NCI-H774 (cell line): ENCODE results near the gene R3HDM1.
A peak's percentile ranks its signal among the peaks of the same experiment; 100 is the strongest.
"Not testable (repeated sequence)": the region's sequence is repeated elsewhere in the genome, so short reads cannot be mapped to it uniquely, and the experiment has no call there.

ENCODE experiments used
- DNase-seq: peaks from one replicate; lab custom pipeline; 2025; lab: John Stamatoyannopoulos, UW

The R3HDM1 gene

DNA sequence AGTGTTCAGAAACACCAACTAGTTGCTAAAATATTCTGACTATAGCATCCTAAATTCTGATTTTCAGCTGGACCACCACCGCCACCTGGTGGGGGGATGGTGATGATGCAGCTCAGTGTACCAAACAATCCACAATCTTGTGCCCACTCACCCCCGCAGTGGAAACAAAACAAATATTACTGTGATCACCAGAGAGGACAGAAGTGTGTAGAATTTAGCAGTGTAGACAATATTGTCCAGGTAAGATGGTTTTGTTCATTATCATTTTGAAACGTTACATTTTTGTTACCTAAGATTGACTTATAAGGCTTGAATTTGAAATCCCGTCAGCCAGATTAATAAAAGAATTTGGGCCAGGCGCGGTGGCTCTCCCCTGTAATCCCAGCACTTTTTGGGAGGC lies 178.7 kb downstream of the R3HDM1 start:
- no peak for DNase-seq

DNA sequence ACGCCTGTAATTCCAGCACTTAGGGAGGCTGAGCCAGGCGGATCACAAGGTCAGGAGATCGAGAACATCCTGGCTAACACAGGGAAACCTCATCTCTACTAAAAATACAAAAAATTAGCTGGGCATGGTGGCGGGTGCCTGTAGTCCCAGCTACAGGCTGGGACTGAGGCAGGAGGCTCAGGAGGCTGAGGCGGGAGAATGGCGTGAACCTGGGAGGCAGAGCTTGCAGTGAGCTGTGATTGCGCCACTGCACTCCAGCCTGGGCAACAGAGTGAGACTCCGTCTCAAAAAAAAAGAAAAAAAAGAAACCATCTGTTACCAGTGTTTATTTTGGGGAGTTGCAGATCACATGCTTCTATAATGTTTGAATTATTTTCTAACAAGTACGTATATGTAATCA lies 183.8 kb downstream of the R3HDM1 start:
- DNase-seq: not testable (repeated sequence)

DNA sequence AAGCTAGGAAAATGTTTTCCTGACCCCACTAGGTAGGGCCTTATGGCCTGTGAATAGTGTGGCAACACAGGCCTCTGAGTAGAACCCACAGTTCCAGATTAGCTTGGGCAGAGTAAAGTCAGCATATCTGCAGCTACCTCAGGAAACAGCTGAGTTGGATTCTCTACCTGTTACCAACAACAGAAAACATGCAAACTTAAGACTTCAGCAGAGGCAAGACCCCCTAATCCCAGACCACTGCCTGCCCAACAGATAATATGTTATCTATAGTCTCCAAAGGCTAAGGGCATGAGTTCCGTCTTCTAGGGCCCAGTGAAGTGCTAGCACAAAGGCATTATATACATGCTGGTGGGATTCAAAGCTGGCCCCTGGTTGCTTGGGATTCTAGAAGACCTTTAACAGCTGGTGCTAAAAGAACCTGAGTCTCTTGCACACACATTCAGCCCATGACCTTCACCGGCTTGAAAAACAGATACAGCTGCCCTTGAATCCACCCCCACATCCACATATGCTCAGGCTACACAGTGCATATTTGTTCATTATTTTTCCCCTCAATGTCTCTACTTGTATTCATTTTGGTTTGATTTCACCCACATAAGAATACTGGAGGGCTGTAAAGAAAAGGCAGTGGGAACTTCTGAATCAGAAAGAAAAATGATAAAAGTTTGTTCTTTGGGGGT lies 196.9 kb downstream of the R3HDM1 start:
- no peak for DNase-seq

- no peak for DNase-seq
Observed at GRCh38 chr2:135732561-135732960, 201.3 kb downstream of the R3HDM1 start.

DNA sequence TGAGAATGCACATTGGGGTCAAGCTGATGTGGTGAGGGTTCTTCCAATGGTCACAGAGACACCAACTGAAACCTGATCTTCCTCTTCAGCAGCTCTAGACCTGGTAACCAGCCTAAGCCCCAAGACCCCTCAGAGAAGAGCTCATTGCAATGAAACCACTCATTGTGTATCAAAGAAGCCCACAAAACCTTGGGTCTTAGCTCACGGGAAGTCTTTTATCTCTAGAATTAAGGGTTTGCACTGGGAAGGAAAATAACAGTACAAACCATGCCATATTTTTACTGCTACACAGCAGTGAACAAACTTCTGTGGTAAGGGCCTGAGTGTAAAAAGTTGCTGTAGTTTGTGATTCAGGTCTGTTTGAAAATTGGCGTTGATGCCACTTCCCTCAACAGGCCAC lies 201.8 kb downstream of the R3HDM1 start:
- no peak for DNase-seq

GRCh38 chr2:135736546-135736945 lies 205.3 kb downstream of the R3HDM1 start:
- no peak for DNase-seq

DNA sequence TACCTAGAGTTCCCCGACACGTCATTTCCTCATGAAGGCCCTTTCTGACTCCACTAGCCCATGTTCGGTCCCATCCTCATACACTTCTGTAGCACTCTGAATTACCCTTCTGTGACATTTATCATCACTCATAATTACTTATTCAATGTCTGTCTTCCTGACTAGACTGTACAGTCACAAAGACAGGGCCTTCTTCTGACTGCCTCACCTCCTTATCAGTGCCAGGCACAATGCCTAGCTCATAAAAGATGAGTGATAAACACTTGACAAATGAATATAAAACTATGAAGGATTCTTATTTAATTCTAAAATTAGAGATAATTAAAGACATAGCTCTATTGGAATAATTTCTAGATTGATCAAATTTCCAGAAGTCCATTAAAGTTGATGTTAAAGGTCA lies 208.9 kb downstream of the R3HDM1 start:
- DNase-seq: no peak

- no peak for DNase-seq
Observed at GRCh38 chr2:135741043-135741394, 209.7 kb downstream of the R3HDM1 start.

DNA sequence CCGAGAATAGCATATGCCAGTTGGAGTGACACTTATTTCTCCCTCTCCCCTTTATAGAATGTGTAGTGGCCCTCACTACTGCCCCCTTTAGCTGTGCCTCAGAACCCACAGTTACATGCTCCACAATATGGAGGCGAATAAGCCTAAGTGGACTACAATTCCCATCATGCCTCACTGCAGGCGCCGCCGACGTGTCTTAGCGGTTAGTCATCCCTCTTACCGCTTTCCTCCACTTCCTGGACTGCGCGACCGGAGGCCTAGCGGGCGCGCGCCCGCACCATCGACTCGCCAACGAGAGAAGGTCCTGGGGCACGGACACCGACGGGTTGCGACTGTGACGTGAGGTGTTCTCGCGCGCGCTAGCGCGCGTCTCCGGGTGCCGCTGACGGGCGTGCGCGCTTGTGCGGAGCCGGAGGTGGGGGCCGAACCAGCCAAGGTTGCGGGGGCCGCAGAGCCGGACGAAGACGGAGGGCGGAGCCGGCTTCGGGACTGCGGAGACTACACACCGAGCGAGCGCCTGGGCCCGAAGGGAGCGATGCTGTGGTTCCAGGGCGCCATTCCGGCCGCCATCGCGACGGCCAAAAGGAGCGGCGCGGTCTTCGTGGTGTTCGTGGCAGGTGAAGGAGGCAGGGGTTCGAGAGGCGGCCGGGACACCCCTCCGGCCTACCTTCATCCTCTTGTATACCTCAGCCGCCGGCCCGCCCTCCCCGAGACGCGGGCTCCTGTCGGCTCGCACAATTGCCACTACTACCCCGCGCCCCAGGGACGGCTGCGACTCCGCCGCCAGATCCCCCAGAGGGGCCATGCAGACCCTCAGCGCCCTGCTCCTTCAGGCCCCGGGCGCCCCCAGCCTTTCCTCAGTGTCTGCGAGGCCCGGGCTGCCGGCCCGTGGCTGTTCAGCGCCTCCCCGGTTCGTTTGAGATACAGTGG lies 210.4 kb downstream of the R3HDM1 start, which contains the start of gene UBXN4:
UBXN4 (plus strand) TSS at position 461 of the 930 bp plus-strand sequence; CDS start at position 536, 75 bp downstream.
- DNase-seq: peak; percentile 98

GRCh38 chr2:135742325-135742757 lies 211.1 kb downstream of the R3HDM1 start:
- DNase-seq: peak; percentile 18

- no peak for DNase-seq
Observed at GRCh38 chr2:135743860-135744259, 212.6 kb downstream of the R3HDM1 start.

GRCh38 chr2:135744760-135745314 lies 213.6 kb downstream of the R3HDM1 start:
- no peak for DNase-seq

- DNase-seq: no peak
Observed at GRCh38 chr2:135745545-135745944, 214.3 kb downstream of the R3HDM1 start.

- no peak for DNase-seq
Observed at GRCh38 chr2:135755573-135755972, 224.3 kb downstream of the R3HDM1 start.

GRCh38 chr2:135756692-135757091 lies 225.4 kb downstream of the R3HDM1 start:
- no peak for DNase-seq

DNA sequence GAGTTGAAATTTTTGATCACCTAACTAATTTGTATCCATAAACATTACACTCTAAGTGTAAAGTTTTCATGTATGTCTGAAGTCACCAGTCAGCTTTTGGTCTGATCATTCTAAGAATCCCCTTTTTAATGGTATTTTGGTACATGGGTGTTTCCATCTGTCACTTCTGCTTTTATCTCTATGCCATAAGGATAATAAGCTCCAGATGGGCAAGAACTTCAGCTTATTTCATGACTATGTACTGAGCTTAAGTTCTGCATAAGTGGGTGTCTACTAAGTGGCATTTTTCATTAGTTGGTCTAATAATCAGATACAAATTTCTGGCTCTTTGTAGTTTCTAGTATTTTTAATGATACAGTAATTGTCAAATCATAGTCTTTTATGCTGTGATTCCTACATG lies 230.7 kb downstream of the R3HDM1 start:
- no peak for DNase-seq

- no peak for DNase-seq
Observed at GRCh38 chr2:135762530-135762929, 231.2 kb downstream of the R3HDM1 start.

- DNase-seq: no peak
Observed at GRCh38 chr2:135768863-135769262, 237.6 kb downstream of the R3HDM1 start.

DNA sequence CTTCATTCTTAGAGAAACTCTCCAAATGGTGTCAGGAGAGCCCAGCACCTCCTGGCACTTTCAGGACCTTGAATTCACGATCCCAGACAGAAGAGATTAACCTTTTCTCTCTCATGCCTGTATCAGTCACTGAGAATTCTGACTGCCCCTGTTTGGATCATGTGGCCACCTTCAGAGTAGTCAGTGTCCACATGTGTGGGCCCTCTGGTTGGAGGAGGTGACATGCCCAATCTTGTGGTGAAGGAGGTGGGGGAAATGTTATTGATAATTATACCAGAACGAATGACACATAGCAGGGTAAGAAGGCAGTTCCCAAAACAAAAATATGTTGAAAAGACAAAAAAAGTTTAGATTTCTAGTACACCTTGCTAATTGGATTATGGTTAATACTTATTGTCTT lies 242.0 kb downstream of the R3HDM1 start:
- no peak for DNase-seq

- DNase-seq: no peak
Observed at GRCh38 chr2:135773917-135774316, 242.6 kb downstream of the R3HDM1 start.
